ENCODE measurements around the gene GLB1L3.

Gene GLB1L3

DNA sequence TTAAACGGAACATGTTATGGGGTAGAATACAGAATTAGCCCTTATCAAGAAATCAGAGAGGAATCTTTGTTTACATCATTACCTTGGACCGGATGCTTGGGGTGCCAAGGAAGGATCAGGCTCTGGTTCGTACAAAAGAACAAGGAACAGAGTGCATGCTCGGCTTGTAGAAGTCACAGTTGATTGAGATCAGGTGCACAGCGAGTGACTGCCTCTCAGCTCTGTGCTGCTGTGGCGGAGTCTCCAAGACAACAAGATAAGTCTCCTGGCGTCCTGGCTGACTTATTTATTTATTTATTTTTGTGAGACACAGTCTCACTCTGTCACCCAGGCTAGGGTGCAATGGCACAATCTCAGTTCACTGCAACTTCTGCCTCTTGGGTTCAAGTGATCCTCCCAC is 87.4 kb downstream of the GLB1L3 start:
- DNase-seq (ENCODE audit: low read depth in 1 of 2, low spot score in 1 of 2), result no peak
- H3K27ac ChIP-seq (replicated peaks), result no peak overlapping the region
- H3K4me3 ChIP-seq (replicated peaks; ENCODE audit: insufficient read depth, low read length), result no peak overlapping the region
- H3K27me3 ChIP-seq (ENCODE audit: insufficient read depth, poor library complexity, severe bottlenecking), result peaks cover 3% of the 10 kb centered on the region
- TF ChIP-seq, protein P1, sequence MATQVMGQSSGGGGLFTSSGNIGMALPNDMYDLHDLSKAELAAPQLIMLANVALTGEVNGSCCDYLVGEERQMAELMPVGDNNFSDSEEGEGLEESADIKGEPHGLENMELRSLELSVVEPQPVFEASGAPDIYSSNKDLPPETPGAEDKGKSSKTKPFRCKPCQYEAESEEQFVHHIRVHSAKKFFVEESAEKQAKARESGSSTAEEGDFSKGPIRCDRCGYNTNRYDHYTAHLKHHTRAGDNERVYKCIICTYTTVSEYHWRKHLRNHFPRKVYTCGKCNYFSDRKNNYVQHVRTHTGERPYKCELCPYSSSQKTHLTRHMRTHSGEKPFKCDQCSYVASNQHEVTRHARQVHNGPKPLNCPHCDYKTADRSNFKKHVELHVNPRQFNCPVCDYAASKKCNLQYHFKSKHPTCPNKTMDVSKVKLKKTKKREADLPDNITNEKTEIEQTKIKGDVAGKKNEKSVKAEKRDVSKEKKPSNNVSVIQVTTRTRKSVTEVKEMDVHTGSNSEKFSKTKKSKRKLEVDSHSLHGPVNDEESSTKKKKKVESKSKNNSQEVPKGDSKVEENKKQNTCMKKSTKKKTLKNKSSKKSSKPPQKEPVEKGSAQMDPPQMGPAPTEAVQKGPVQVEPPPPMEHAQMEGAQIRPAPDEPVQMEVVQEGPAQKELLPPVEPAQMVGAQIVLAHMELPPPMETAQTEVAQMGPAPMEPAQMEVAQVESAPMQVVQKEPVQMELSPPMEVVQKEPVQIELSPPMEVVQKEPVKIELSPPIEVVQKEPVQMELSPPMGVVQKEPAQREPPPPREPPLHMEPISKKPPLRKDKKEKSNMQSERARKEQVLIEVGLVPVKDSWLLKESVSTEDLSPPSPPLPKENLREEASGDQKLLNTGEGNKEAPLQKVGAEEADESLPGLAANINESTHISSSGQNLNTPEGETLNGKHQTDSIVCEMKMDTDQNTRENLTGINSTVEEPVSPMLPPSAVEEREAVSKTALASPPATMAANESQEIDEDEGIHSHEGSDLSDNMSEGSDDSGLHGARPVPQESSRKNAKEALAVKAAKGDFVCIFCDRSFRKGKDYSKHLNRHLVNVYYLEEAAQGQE (IDR thresholded peaks at IDR 0.05; ENCODE audit: insufficient replicate concordance, low read depth), result no peak
- TF ChIP-seq POLR2AphosphoS5 (IDR thresholded peaks at IDR 0.05; ENCODE audit: low read depth) (no peak), GABPA (IDR thresholded peaks at IDR 0.05; ENCODE audit: low read depth) (no peak), SPI1 (IDR thresholded peaks at IDR 0.05; ENCODE audit: borderline replicate concordance, low read depth) (no peak)
- TF ChIP-seq, protein P2, sequence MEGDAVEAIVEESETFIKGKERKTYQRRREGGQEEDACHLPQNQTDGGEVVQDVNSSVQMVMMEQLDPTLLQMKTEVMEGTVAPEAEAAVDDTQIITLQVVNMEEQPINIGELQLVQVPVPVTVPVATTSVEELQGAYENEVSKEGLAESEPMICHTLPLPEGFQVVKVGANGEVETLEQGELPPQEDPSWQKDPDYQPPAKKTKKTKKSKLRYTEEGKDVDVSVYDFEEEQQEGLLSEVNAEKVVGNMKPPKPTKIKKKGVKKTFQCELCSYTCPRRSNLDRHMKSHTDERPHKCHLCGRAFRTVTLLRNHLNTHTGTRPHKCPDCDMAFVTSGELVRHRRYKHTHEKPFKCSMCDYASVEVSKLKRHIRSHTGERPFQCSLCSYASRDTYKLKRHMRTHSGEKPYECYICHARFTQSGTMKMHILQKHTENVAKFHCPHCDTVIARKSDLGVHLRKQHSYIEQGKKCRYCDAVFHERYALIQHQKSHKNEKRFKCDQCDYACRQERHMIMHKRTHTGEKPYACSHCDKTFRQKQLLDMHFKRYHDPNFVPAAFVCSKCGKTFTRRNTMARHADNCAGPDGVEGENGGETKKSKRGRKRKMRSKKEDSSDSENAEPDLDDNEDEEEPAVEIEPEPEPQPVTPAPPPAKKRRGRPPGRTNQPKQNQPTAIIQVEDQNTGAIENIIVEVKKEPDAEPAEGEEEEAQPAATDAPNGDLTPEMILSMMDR (IDR thresholded peaks at IDR 0.05; ENCODE audit: insufficient read depth, low read length), result no peak

DNA sequence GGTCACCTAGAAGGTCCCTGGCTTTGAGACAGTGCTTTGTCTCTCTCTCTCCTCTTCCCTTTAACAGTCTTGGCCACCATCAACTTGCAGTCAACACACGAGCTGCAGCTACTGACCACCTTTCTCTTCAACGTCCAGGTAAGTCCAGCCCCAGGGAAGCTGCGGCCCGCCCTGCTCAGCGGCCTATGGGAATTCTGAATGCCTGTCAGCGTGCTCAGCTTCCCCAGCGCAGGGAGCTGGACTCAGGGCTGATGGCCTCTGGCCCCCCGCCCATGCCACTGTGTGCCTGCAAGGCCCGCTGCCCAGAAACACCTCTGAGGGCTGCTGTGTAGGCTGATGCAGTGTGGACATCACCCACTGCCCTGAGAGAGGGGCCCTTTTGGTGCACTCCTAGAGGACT is 88.1 kb downstream of the GLB1L3 start:
- DNase-seq (ENCODE audit: low read depth in 1 of 2, low spot score in 1 of 2), result no peak
- Histone ChIP-seq H3K4me3 (replicated peaks; ENCODE audit: insufficient read depth, low read length) (no peak overlapping the region), H3K27ac (replicated peaks) (no peak overlapping the region), H3K27me3 (ENCODE audit: insufficient read depth, poor library complexity, severe bottlenecking) (peaks cover 3% of the 10 kb centered on the region)
- TF ChIP-seq SPI1 (IDR thresholded peaks at IDR 0.05; ENCODE audit: borderline replicate concordance, low read depth) (no peak), GABPA (IDR thresholded peaks at IDR 0.05; ENCODE audit: low read depth) (no peak), POLR2AphosphoS5 (IDR thresholded peaks at IDR 0.05; ENCODE audit: low read depth) (no peak)
- TF ChIP-seq, protein P2 (IDR thresholded peaks at IDR 0.05; ENCODE audit: insufficient read depth, low read length), result no peak
- TF ChIP-seq, protein P1 (IDR thresholded peaks at IDR 0.05; ENCODE audit: insufficient replicate concordance, low read depth), result no peak

DNA sequence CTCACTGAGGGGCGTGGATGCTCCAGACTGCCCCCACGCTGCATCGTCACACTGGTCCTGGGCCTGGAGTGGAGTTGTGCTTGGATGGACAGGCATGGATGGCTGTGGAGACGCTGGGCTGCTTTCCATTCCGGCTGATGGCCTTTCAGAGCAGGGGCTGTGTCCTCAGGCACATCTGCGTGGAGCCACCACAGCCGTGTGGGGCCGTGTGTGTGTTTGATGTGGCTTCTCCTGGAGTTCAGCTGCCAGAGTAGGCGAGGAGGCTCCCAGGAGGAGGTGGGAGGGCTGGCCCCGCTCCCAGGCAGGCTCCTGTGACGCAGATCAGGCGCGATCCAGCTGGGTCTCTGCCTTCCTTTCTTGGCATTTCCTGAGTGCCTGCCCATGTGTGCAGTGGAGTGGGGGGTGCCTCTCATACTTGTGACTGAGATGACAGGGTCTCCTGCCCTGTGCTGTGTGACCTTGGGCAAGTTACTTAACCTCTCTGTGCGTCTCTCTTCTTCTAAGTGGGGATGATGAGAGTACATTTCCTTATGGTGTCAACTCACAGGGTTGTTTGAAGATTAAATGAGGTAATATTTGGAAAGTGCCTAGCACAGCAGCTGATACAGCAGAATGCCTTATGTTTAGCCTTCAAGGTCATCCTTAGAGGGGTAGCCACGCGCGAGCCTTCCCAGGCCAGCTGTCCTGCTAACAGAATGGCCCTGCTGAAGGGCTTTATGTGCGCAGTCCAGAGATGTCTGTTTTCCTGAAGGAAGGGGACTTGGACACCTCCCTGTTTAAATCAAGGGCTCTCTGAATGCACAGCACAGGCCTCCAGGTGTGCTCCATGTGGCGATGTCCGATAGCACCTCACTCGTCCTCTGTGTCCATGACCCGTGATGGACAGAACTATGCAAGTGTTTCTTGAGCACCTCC is 89.1 kb downstream of the GLB1L3 start:
- TF ChIP-seq, protein P2 (IDR thresholded peaks at IDR 0.05; ENCODE audit: insufficient read depth, low read length), result no peak
- TF ChIP-seq, protein P1 (IDR thresholded peaks at IDR 0.05; ENCODE audit: insufficient replicate concordance, low read depth), result no peak
- TF ChIP-seq SPI1 (IDR thresholded peaks at IDR 0.05; ENCODE audit: borderline replicate concordance, low read depth) (no peak), POLR2AphosphoS5 (IDR thresholded peaks at IDR 0.05; ENCODE audit: low read depth) (no peak), GABPA (IDR thresholded peaks at IDR 0.05; ENCODE audit: low read depth) (no peak)
- Histone ChIP-seq H3K27ac (replicated peaks) (no peak overlapping the region), H3K4me3 (replicated peaks; ENCODE audit: insufficient read depth, low read length) (no peak overlapping the region), H3K27me3 (ENCODE audit: insufficient read depth, poor library complexity, severe bottlenecking) (peaks cover 3% of the 10 kb centered on the region)
- no peak for DNase-seq (ENCODE audit: low read depth in 1 of 2, low spot score in 1 of 2)

All from HL-60 (cell line).